Suprapubic skin (tissue), 3 donors: ENCODE measurements around the gene CHRNE.

Experiments
- EP300 ChIP-seq: sonication (generic); formaldehyde crosslinking; IDR thresholded peaks from one replicate; pipeline ENCODE4 v1.6.1; 2017; ENCODE audit warnings: antibody characterized with exemption
- TF ChIP-seq, protein P1 (sequence below), 2 donors: fragments of 200-600 bp in 1 of 2; fragments of 450-650 bp in 1 of 2; sonication (generic) in 1 of 2; IDR thresholded peaks; one replicate each; pipeline ENCODE4 v1.5.1; 2016 to 2019; ENCODE audit warnings: antibody characterized with exemption in 2 of 2, mild to moderate bottlenecking in 1 of 2, moderate library complexity in 1 of 2

GRCh38 chr17:4942760-4943508, 40.0 kb upstream of the CHRNE start:
- TF ChIP-seq, protein P1, sequence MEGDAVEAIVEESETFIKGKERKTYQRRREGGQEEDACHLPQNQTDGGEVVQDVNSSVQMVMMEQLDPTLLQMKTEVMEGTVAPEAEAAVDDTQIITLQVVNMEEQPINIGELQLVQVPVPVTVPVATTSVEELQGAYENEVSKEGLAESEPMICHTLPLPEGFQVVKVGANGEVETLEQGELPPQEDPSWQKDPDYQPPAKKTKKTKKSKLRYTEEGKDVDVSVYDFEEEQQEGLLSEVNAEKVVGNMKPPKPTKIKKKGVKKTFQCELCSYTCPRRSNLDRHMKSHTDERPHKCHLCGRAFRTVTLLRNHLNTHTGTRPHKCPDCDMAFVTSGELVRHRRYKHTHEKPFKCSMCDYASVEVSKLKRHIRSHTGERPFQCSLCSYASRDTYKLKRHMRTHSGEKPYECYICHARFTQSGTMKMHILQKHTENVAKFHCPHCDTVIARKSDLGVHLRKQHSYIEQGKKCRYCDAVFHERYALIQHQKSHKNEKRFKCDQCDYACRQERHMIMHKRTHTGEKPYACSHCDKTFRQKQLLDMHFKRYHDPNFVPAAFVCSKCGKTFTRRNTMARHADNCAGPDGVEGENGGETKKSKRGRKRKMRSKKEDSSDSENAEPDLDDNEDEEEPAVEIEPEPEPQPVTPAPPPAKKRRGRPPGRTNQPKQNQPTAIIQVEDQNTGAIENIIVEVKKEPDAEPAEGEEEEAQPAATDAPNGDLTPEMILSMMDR (IDR thresholded peaks at IDR 0.05): no peak
- no peak for TF ChIP-seq EP300
